SK-N-MC (cell line): ENCODE results near the gene MS4A6A.

Source experiments
- EZH2 ChIP-seq: fragments of 200-600 bp; sonication (generic); IDR thresholded peaks from one replicate; pipeline ENCODE4 v1.6.1; 2017; ENCODE audit warnings: antibody characterized with exemption
- FOXP2 ChIP-seq: optimal IDR thresholded peaks from 2 replicates; pipeline ENCODE3; 2011; ENCODE audit warnings: mild to moderate bottlenecking, moderate library complexity; ENCODE audit not compliant: insufficient read depth; ENCODE audit errors: extremely low read length, control extremely low read depth
- POLR2AphosphoS5 ChIP-seq: IDR thresholded peaks from 2 replicates; pipeline ENCODE4 v1.6.1; 2012; ENCODE audit warnings: mild to moderate bottlenecking, low read depth, low read length, borderline replicate concordance

DNA sequence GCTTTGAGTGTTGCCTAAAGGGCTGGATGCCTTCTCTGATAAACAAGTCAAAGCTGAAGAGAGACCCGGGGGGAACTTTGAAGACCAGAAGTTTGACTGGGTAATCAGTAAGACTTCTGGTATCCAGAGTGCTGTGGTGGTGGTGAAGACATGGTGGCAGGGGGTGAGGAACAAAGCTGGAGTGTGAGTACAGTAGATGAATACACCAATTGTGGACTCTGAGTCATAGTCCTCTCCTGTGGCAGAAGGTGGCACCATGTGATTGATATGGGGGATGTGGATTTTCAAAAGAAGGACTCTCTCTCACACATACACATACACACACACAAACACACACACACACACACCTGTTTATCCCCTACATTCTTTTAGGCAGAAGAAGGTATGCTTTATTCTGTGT is 12.3 kb downstream of the MS4A6A start:
- TF ChIP-seq POLR2AphosphoS5 (no peak), EZH2 (no peak), FOXP2 (no peak)
